ENCODE results near the gene DDR2.

The DDR2 gene

DNA sequence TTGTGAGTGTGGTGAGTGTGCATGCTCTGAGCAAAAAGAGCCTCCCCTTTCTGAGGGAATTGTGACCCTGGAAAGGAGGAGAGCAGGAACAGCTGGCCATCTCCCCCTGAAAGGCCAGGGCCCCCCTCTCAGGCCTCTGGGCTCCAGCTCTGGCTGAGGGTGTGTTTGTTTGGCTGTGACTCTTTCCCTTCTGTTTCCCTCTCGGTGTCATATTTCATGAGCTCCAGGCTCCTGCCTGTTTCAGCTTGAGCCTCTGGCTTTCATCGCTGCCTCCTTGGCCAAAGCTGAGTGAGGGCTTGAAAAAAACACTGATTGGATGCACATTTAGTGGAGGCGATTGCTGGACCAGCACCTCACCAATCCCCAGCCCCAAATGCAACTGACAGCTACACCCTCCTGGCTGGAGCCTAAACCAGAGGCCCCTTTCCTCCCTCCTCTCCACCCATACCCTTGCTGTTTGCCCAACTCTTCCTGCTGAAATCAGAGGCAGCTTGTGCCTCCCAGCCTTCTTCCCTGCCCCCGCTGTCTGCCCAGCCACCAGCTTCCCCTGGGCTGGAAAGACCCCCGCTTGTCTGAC, 64.1 kb downstream of the DDR2 start:
- peak; percentile 85 for DNase-seq (ENCODE audit: low read depth, low spot score)

DNA sequence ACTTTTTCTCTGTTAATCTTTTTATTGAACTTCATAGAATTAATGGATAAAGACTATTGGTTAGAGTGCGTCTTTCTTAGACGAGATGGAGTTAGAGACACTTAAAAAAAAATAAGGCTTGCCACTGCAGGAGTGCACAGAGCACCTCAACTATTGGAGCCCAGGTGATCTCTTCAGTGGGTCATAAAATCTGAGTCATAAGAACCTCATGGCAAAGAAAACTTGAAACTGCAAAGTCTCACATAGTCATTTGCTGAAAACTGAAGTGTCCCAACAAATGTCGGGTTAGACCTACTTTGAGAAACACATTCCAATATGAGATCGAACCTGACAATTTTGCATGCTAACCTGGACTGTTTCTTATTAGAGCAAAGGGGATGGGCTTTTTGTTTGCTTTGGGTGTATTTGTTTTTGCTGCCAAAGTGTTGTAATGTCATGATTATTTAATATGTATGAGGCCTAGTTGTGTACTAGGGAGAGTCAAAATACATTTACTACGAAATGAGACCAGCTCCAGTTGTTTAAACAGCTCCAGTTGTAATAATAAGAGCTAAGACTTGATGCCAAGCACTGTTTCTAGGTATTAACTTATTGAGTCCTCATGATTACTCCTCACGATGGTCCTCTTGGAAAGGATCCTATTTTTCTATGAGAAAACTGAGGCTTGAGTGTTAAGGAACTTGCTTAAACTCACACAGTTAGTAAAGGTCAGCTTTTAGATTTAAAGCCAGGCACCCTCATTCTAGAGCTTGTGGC, 65.1 kb downstream of the DDR2 start:
- DNase-seq (ENCODE audit: low read depth, low spot score) = no peak

DNA sequence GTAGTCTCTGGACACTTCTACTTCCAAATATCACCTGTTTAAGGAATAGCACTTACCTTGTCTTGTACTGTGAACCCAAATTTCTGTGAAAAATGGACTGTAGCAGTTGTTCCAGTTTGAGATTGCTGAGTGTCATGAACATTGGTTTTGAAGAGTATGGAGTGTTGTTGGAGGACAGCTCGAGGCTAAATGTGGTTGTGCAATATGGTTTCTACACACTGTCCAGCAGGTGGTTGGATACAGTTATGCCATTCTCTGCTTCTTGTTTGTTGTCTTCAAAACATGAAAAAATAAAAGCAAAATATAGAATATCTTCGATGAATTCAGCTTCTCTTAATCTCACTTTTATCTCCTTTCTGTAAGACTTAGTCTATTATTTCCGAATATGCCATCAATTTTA, 67.1 kb downstream of the DDR2 start:
- DNase-seq (ENCODE audit: low read depth, low spot score) = no peak

DNA sequence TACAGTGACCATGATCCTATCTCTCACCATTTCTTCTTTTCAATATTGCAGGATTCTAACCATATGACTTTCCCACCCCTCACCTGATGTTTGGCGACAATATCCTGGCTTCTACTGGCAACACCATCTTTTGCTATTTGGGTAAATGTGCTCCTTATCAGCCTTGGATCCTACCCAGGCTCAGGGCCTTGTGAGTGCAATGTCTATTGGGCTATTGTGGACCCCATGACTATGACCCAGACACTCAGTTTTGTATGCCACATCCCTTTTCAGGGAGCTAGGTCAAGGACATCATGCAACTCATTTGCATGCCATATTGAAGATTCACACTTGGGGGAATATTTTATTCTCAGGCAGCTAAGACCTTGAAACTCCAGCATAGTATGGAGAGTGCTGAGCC, 67.9 kb downstream of the DDR2 start:
- no peak for DNase-seq (ENCODE audit: low read depth, low spot score)

DNA sequence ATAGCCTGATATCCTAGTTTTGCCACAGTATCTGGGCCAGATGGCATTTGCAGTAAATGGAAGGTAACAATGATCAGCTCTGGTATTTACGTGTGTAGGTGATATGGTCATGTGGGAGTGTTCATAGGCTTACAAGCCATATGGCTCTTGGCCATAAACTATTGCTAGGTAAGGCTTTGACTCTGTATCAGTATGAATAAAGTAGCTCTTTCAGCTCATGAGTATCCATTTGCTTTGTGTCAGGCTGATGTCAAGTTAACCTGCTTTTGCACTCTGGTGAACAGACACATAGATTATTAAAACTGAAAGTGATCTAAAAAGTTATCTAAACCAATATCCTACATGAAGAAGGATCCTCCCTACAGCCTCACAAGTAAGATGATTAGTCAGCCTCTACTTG, 69.0 kb downstream of the DDR2 start:
- DNase-seq (ENCODE audit: low read depth, low spot score) = no peak

DNA sequence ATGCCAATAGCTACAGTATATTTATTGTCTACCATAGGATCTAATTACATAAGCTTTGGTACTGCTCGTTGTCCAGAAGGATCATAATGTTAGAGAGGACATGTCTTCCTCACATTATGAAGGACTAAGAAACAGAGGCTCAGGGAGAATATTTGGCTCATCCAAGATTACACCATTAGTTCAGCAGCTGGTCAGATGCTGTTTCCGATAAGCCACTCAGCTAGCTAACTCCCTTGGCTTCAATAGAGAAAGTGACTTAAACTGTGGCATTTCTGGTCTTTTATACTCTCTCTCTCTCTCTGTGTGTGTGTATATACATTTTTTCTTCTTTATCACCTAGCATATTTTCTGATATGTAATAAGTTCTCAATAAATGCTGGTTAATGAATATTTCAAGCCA, 70.4 kb downstream of the DDR2 start:
- no peak for DNase-seq (ENCODE audit: low read depth, low spot score)

DNA sequence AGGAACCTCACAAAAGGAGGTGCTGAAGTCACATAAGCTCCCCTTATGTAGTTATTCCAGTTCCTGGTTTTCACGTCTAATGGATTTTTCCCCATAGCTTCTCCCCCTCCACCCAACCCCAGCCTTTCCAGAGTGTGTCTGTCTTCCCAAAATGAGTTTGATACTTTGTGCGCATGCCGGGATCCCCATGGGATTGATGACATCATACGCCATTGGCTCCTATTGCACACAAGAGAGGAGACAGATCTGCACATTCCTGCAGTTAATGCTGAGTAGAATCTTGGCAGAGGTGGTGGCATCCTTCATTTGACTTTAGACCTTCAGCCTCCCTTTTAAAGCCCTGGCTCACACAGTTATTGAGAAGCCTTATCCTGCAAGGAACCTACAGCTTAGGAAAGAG, 71.4 kb downstream of the DDR2 start:
- DNase-seq (ENCODE audit: low read depth, low spot score) = no peak

DNA sequence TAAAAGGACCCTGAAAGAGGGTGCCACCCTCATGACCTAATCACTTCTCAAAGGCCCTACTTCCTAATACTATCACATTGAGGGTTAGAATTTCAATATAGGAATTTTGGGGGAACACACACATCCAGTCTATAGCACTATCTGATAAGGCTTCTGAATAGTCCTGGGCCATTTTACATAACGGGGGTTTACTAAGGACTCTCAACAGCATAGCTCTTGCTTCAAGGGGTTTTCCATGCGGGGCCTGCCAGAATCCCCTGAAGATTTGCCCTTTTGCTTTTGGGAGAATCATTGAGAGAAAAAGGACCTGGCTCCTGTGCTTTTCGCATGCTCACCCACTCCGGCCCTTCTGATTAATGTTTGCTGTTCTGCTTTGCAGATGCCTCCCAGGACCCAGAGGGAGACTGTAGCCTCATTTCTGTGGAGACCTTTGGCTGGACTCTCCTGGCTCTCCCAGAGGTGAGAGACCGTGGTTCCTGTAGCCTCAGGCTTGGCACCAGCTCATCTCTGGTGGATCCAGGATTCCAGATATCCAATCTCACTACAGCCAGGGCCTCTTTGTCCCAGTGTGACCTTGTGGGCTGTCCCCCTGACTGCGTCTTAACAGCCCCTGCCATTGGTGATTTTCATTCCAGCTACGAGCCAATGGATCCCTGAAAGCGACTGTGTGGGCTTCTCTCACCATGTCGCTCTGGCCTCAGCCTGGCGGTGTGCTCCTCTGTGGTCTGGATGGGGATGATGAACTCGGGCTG, 72.6 kb downstream of the DDR2 start:
- no peak for DNase-seq (ENCODE audit: low read depth, low spot score)

DNA sequence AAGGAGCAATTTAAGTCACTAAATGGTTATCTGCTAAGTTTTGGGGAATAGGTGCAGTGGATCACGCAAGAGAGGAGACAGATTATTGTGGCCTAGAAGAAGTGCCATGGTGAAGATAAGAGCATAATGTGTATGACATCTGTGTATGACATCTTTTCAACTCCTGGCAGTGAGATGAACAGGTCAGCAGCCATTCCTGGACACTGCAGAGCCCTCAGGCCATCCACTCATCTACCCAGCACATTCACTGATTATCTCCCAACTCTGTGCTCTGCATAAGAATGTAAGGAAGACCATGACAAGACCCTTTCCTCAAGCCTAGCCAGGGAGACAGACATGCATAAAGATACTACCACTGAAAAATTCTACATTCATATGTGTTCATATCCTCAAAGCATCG, 73.7 kb downstream of the DDR2 start:
- no peak for DNase-seq (ENCODE audit: low read depth, low spot score)

DNA sequence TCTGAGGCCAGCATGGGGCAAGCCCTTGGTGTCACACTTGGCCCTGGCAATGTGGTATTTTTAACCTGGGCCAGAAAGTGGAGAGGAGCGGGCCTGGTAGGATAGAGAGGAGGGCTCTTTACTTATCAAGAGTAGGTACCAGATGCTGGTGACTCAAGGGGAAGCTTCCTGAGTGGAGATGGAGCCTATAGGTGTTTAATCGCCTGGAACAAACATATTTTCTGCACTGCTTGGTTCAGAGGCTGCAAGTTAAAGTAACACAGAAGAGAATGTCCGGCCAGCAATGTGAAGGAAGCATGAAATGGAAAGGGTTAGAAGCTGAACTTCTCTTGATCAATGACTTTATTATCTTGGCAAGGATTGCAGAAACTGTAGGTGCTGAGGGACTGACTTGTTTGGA, 74.3 kb downstream of the DDR2 start:
- no peak for DNase-seq (ENCODE audit: low read depth, low spot score)

DNA sequence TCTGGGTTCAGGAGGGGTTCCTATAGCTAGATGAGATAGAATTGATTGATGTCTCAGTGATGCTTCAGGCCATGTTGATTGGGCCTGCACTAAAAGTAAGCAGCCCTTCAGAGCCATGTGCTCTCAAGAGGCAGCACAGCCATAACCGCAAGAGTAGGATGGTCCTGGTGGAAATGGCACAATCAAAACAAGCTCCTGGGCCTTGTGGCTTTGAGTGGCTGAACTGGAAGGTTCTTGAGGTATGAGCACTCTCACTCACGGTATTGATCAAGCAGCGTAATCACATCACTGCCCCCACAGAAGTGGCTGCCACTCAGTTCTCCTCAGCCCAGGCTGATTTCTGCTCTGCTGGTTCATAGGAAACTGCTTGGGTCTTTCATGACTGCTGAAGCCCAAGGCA, 76.0 kb downstream of the DDR2 start:
- DNase-seq (ENCODE audit: low read depth, low spot score) = no peak

DNA sequence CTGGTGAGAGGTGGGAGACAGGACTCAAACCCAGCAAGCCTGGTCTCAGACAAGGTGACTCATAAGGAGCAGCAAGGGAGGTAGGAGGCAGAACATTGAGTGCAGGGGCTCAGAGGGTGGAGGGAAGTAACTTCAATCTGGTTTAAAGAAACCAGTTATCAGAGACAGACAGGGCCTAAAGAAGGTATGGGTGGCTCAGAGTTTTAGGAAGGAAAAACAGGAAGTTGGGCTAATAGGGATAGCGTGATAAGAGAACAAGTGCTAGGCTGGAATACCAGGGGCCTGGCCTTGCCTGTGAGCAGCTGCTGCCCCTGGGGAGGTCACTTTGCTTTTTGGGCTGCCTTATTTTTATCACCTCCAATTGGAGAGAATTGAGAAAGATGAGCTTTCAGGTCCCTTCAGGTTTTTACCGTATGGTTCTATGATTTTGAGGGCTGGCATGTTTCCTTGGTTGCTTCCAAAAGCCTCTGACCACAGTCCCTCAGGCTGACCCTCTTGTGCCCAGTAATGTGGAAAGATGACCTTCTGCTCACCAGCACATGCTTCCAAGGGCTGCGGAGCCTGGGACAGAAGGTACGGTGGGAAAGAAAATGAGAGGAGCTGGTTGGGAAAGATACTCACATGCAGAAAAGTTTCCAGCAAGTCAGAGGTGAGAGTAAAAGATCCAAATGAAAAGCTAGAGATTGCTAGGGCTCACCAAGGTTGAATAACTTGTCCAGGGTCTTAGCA, 77.0 kb downstream of the DDR2 start:
- DNase-seq (ENCODE audit: low read depth, low spot score) = no peak

DNA sequence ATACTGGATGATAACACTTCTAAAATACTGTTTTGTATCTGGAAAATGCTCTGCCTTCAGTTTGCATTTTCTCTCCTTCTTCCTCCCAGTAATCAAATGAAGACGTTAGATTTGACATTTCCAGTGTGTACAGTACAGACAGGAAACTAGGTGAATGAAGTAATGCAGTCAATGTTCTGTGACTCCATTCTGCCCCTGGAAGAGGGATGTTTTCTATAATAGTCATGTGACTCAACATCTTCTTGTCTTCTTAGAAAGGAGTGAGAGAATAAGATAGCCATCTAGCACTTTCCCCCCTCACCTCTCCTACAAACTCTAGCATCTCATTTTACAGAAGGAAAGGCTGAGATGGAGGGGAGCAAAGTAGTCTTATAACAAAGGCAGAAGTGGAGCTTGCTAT, 77.6 kb downstream of the DDR2 start:
- no peak for DNase-seq (ENCODE audit: low read depth, low spot score)

DNA sequence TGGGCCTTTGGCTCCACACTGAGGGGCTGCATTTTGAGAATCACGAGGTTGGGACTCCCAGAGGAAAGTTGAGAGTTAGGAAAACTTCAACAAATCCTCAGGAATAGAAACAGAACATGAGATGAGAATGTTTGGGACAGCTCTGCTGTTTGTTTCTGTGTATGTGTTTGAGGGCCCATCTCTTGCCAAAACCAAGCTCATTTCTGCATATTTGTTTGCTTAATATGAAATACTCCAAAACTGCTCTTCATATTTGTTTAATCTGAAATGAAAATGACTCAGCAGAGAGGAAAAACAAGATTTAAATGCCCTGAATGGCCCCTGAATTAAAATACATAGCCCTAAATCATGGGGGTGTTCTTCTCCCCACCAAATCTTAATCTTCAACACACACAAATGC, 78.1 kb downstream of the DDR2 start:
- no peak for DNase-seq (ENCODE audit: low read depth, low spot score)

DNA sequence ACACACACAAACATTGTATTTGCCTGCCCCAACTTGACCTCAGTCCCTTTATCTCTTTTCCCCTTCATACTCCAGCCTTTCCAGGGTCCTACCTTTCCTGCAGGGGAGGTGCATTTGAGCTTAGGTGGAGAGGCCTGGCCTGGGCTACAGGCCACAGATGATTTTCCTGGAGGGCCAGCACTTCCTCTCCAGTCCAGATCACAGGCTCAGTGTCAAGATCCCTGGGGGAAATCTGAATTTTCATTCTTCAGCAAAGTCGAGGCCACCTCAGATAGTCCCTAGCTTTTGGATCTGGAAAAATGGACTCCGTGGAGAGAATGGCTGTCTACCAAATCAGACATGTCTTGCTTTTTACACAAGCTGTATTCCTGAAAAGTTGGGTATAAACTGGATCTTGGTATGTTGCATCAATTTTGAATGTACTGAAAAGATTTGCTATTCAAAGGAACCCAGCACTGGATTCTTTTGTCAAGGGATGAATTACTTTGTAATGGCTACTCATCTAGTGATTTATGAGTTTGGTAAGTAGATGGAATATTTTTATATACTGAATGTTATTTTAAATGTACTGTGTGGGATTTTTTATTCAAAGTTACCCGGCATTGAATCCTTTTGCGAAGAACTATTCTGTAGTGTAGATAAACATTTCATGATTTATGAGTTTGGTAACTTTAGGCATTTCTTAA, 78.7 kb downstream of the DDR2 start:
- DNase-seq (ENCODE audit: low read depth, low spot score) = no peak

DNA sequence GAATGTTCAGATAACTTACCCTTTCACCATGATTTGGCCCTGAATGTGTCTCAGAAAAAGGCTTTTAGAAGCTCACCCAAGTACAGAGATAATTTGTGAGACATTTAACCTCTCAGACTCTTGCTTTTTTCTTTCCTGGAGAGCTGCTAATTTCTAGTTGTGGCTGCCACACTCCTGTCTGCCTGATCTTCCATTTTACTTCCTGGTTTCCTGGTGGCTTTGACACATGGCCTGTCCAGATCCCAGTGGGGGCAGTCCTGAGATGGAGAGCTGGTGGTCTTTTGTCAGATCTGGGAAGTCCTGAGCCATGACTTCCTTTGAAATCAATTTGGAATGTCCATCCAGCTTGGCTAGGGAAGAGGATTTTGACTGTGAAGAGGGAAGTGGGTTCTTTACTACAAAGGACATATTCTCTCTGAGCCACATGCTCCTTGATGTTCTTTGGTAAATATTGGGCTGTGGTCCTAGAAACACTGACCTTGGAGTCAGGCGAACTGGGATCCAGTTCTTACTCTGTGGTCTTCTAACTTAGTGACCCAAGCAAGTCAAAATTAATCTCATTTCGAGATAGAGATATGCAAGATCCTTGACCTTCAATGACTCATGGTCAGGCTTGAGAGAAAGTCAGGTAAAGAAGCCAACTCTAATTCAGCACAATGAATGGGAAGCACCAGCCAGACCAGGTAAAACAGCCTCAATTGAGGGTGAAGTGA, 80.2 kb downstream of the DDR2 start:
- no peak for DNase-seq (ENCODE audit: low read depth, low spot score)

DNA sequence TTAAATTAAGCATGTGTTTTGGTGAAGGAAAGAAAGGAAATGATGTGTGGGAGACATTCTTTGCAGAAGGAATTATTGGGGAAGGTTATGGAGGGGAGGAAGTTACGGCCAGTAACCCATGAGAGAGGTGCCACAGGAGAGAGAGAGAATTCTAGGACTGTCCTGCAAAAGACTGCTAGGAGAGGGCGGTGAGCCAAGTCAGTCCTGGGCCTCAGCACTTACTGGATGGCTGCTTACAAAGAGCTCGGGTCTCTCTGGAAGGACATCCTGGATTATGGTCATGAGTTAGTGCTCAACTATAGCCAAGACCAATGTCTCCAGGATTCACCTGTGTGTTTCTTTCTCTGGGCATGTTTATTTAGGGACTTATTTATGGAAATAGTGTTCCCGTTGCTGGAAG, 83.9 kb downstream of the DDR2 start:
- DNase-seq (ENCODE audit: low read depth, low spot score) = no peak

DNA sequence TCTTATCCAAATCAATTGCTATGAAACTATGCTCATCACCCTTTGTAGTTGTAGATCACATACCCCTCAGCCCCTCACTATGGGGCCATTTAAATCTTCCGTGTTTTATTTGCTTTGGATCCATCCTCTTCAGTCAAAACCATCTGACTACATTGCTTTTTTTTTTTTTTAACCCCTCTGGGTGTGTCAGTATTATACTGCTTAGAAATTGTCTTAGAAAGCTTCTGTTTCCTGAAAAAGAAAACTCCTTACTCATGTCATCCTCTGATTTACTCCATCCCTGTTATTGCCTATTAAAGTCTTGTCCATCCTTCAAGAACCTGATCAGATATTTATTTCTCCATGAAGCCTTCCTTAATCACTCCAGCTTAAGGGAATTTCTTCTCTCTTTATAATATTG, 84.3 kb downstream of the DDR2 start:
- no peak for DNase-seq (ENCODE audit: low read depth, low spot score)

DNA sequence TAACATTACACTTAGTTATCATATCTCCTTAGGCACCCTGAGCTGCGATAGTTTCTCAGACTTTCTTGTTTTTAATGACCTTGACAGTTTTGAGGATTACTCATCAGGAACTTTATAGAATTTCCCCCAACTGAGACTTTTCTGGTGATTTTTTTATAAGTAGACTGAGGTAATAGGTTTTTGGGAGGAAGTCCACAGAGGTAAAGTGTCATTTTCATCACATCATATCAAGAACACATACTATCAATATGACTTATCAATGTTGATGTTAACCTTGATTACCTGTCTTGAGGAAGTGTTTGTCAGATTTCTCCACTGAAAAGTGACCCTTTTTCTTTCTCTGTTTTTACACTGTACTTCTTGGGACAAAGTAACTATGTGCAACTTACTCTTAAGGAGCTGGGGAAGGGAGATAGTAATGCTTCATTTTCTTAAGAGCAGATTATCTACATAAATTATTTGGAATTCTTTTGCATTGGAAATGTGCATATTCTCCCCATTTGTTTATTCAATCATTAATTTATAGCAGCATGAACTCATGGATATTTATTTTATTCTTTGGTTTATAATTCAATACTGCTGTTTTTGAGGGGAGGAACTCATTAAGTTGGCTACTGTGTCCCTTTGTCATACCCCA, 85.4 kb downstream of the DDR2 start:
- no peak for DNase-seq (ENCODE audit: low read depth, low spot score)

DNA sequence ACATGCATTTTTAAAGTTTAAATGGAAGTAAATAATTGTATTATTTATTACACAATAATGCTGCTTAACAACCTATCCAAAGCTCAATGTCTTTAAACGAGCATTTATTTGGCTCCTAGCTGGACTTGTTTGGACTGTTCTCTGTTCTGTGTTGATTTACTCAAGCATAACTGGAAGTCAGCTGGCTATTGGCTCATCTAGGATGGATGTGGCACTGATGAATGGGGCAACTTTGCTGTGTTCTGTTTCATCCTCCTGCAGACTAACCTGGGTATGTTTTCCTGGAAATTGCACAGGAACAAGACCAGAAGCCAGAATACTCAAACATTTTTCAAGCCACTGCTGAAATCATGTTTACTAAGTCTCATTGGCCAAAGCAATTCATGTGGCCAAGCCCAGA, 87.4 kb downstream of the DDR2 start:
- no peak for DNase-seq (ENCODE audit: low read depth, low spot score)

DNA sequence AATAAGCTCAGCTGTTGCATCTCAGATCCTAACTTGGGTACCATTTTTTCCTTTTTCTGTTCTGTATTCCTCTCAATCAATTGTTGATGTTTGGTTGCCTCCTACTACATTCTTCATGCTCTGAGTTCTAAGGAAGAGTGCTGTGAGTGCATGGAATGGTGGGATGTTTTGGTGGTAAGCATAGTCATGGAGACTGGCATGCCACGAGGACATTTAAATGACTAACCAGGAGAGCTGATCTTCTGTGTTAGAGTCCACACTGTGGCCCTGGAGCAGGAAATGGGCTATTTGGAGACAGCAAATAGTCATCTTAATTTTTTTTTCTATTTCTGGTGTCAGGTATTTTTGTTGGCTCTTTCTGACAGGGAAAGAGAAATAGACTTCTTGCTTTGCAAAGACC, 88.7 kb downstream of the DDR2 start:
- DNase-seq (ENCODE audit: low read depth, low spot score) = no peak
